Activated CD4-positive, alpha-beta T cell treated with anti-CD3 and anti-CD28 coated beads, Interleukin-2, amount 10 ng/mL, durations not matched to agents 24 days and 14 days (primary cell): ENCODE measurements around the gene PPP1R1C. TPM values are rescaled to one million over a fixed set of nuclear protein-coding genes. Genes with fewer than 3 reads are reported as not detected.

Experiments
- DNase-seq: peaks from one replicate; pipeline ENCODE4 v3.0.0; 2022
- H3K27ac Mint-ChIP-seq: one replicate; pipeline ENCODE4 v1.8.0; 2022; ENCODE audit warnings: mild to moderate bottlenecking, mixed read lengths
- H3K27me3 Mint-ChIP-seq: one replicate; pipeline ENCODE4 v1.8.0; 2022; ENCODE audit warnings: mixed read lengths
- H3K36me3 Mint-ChIP-seq: one replicate; pipeline ENCODE4 v1.8.0; 2022; ENCODE audit warnings: low read depth, mild to moderate bottlenecking, mixed read lengths
- H3K4me1 Mint-ChIP-seq: one replicate; pipeline ENCODE4 v1.8.0; 2021; ENCODE audit warnings: mixed read lengths
- H3K4me3 Mint-ChIP-seq: one replicate; pipeline ENCODE4 v1.8.0; 2022; ENCODE audit warnings: mild to moderate bottlenecking, moderate library complexity, mixed read lengths
- H3K9me3 Mint-ChIP-seq: one replicate; pipeline ENCODE4 v1.8.0; 2021; ENCODE audit warnings: mixed read lengths
- intact Hi-C: fragments of 100-400 bp; cut with micrococcal nuclease; formaldehyde crosslinking; loops from one replicate; pipeline ENCODE4 v1.15.1; 2023
- total RNA-seq: library from RNA; stranded (reverse); gene quantifications from 2 replicates; pipeline ENCODE4 v1.2.3, GENCODE V29; 2022

The PPP1R1C gene
- total RNA-seq, 1 donor from 2014 or later, result not detected

- H3K36me3 Mint-ChIP-seq, result no peaks in the 10 kb centered on the region
- no peak overlapping the region for H3K27ac Mint-ChIP-seq
- intact Hi-C loops, result no loop called here
- H3K9me3 Mint-ChIP-seq, result peaks cover 3% of the 10 kb centered on the region
- no peak for DNase-seq
- H3K4me3 Mint-ChIP-seq, result no peak overlapping the region
- H3K4me1 Mint-ChIP-seq, result no peaks in the 10 kb centered on the region
- peaks cover 3% of the 10 kb centered on the region for H3K27me3 Mint-ChIP-seq
Observed at GRCh38 chr2:181984060-181984459, 1.6 kb upstream of the PPP1R1C start.

- Mint-ChIP-seq H3K4me3 (no peak overlapping the region), H3K4me1 (no peaks in the 10 kb centered on the region), H3K9me3 (no peaks in the 10 kb centered on the region), H3K27me3 (peaks cover 5% of the 10 kb centered on the region), H3K27ac (no peak overlapping the region), H3K36me3 (no peaks in the 10 kb centered on the region)
- DNase-seq, result no peak
- intact Hi-C loops, result no loop called here
Observed at GRCh38 chr2:181984814-181985631, 630 bp upstream of the PPP1R1C start.

DNA sequence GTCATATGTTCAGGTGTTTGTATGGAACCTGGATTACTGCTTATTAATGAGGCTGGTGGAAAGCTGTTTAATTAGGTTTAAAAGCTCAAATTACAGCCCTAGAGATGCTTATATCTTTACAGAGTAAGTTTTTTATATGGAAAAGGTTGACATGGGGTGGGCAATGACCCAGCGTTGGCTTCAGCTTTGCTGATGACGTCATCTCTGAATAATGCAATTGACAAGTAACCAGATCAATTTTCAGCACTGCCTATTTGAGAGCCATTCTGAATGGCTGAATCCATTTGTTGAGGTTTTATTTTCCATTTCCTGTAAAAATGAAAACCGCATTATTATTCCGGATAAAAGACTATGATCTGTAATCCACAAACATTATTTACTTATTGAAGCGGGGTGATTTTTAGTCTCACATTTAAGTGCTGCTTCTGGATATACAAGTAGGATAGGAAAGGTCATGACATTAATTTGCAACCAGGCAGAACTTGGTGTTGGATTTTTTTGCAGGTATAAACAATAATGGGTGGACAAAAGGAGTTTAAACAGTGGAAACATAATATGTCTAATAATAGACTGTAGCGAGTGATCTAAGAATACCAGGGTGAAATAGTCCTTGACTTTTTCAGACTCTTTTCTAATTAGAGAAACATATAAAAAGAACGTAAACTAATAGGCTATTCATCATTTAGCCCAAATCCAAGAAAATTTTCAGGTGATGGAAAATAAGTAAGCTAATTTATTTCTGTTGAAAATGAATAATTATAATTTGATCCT lies 2.7 kb downstream of the PPP1R1C start:
- Mint-ChIP-seq H3K27ac (no peak overlapping the region), H3K36me3 (no peaks in the 10 kb centered on the region), H3K4me3 (no peak overlapping the region), H3K27me3 (peaks cover 11% of the 10 kb centered on the region), H3K4me1 (no peaks in the 10 kb centered on the region), H3K9me3 (no peaks in the 10 kb centered on the region)
- DNase-seq, result no peak
- intact Hi-C loops, result no loop called here

DNA sequence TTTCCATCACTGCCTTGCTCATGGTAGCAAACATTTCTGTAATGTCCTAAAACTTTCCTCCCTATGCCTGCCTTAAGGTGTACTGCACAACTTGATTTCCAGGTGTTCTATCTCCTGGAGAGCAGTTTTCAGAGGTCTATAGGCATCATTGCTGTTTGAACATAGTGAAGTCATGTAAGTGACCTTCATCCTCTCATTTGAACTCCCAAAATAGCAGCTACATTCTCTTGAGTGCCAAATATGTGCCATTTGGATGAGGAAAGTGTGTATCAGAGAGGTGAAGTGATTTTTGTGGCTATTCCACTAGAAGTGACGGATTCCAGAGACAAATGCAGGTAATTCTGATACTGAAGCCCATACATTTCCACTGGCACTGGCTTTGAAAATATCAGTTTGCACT lies 3.4 kb downstream of the PPP1R1C start:
- Mint-ChIP-seq H3K36me3 (no peaks in the 10 kb centered on the region), H3K9me3 (no peaks in the 10 kb centered on the region), H3K27ac (no peak overlapping the region), H3K27me3 (peaks cover 11% of the 10 kb centered on the region), H3K4me3 (no peak overlapping the region), H3K4me1 (no peaks in the 10 kb centered on the region)
- intact Hi-C loops, result no loop called here
- no peak for DNase-seq

DNA sequence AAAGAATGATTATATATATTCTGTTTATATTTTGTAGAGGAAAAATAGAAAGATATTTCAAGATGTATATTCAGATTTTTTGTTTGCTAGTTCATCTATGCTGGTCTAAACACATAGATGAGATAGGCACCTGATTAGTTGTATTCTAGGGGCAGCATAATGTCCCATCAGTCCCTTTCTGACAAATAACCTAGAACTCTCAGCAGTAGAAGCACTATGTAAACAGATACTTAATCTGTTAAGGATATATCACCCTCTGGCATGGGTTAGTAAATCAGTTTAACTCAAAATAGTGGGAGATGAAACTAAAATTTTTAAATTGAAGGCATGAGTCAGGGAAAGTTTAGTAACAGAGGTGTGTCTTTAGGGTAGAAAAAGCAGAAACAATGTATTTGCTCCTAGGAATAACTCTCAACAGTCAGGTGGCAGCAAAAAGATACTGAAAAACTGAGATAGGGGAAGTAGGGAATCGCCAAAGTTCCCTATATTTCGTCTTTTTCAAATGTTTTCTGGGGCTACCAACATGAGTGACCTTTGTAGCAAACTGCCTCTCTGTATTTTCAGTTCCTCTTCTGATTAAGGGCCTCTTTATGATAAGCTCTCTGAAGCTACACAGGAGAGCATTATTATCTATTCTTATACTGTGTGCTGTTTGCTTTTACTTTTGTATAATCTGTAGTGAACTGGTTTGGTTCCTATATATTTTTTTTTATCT lies 5.7 kb downstream of the PPP1R1C start:
- peaks cover 14% of the 10 kb centered on the region for H3K27me3 Mint-ChIP-seq
- no peaks in the 10 kb centered on the region for H3K4me1 Mint-ChIP-seq
- H3K27ac Mint-ChIP-seq, result no peak overlapping the region
- H3K4me3 Mint-ChIP-seq, result no peak overlapping the region
- intact Hi-C loops, result no loop called here
- no peak for DNase-seq
- H3K9me3 Mint-ChIP-seq, result no peaks in the 10 kb centered on the region
- no peaks in the 10 kb centered on the region for H3K36me3 Mint-ChIP-seq

DNA sequence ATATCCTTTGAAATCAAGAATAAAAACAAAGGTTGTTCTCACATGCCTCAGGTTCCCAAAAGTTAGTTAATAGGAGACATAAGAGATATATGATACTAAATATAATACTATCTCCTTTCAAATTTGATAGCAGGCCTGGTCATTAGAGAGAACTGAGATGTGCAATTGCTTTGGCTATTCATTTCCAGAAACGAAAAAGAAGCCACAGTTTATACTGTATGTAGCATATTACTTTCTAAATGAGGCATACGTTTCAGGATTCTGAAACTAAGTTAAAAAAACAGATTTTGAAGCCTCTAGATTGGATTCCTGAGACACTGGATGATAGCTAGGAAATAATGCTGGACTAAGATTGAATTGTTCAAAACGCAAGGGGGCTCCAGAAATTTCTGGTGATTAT lies 7.1 kb downstream of the PPP1R1C start:
- H3K27me3 Mint-ChIP-seq, result peaks cover 14% of the 10 kb centered on the region
- H3K36me3 Mint-ChIP-seq, result no peaks in the 10 kb centered on the region
- no peak for DNase-seq
- H3K4me3 Mint-ChIP-seq, result no peak overlapping the region
- no peak overlapping the region for H3K27ac Mint-ChIP-seq
- no peaks in the 10 kb centered on the region for H3K4me1 Mint-ChIP-seq
- H3K9me3 Mint-ChIP-seq, result no peaks in the 10 kb centered on the region
- intact Hi-C loops, result no loop called here

GRCh38 chr2:181995289-181995688 lies 9.6 kb downstream of the PPP1R1C start:
- Mint-ChIP-seq H3K4me1 (no peaks in the 10 kb centered on the region), H3K27me3 (peaks cover 9% of the 10 kb centered on the region), H3K27ac (no peak overlapping the region), H3K4me3 (no peak overlapping the region), H3K36me3 (no peaks in the 10 kb centered on the region), H3K9me3 (no peaks in the 10 kb centered on the region)
- intact Hi-C loops, result no loop called here
- DNase-seq, result no peak

GRCh38 chr2:181998041-181998835 lies 12.6 kb downstream of the PPP1R1C start:
- no peak for DNase-seq
- Mint-ChIP-seq H3K27me3 (peaks cover 5% of the 10 kb centered on the region), H3K27ac (no peak overlapping the region), H3K4me1 (no peaks in the 10 kb centered on the region), H3K9me3 (no peaks in the 10 kb centered on the region), H3K4me3 (no peak overlapping the region), H3K36me3 (no peaks in the 10 kb centered on the region)
- intact Hi-C loops, result no loop called here

DNA sequence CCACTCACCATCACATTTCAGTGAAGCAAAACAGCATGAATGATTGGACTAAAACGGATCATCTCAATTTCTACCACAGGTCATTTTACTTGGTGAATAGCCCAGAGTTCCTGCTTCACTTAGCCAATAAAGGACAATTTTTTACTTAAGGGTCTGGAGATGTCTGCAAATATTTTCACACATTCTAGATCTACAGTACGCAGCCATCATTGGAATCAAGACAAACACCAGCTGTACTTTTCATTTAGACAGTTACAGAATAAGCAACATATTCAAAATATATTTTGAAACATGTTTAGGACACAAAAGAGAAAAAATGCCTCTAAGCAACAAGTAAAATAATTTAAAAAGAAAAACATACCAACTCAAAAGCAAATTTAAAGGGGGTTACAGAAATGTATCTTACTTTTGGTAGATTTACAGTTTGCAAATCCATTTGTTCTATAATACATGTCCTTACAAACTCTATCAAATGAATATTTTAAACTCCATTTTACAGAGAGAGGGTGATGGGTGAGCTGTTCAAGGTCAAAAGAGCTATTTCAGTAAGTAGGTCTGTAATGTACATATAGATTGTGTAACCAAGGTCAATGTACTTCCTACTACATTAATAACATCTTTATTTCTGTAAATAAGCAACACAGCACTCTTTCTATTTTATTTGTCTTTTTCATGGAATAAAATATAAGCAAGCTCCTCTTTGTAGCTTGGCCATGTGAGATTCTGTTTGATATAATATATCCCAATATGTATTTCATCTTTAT lies 13.4 kb downstream of the PPP1R1C start:
- Mint-ChIP-seq H3K9me3 (no peaks in the 10 kb centered on the region), H3K27ac (no peak overlapping the region), H3K36me3 (no peaks in the 10 kb centered on the region), H3K4me3 (no peak overlapping the region), H3K4me1 (no peaks in the 10 kb centered on the region), H3K27me3 (peaks cover 5% of the 10 kb centered on the region)
- no peak for DNase-seq
- intact Hi-C loops, result no loop called here

GRCh38 chr2:181999911-182000310 lies 14.3 kb downstream of the PPP1R1C start:
- Mint-ChIP-seq H3K4me1 (no peaks in the 10 kb centered on the region), H3K36me3 (no peaks in the 10 kb centered on the region), H3K27ac (no peak overlapping the region), H3K4me3 (no peak overlapping the region), H3K27me3 (peaks cover 2% of the 10 kb centered on the region), H3K9me3 (no peaks in the 10 kb centered on the region)
- DNase-seq, result no peak
- intact Hi-C loops, result no loop called here

- H3K27me3 Mint-ChIP-seq, result peaks cover 2% of the 10 kb centered on the region
- no peaks in the 10 kb centered on the region for H3K36me3 Mint-ChIP-seq
- no peak overlapping the region for H3K27ac Mint-ChIP-seq
- H3K4me3 Mint-ChIP-seq, result no peak overlapping the region
- intact Hi-C loops, result no loop called here
- H3K4me1 Mint-ChIP-seq, result no peaks in the 10 kb centered on the region
- no peak for DNase-seq
- no peaks in the 10 kb centered on the region for H3K9me3 Mint-ChIP-seq
Observed at GRCh38 chr2:182004945-182005520, 19.4 kb downstream of the PPP1R1C start.

GRCh38 chr2:182006595-182007341 lies 21.1 kb downstream of the PPP1R1C start:
- Mint-ChIP-seq H3K4me3 (no peak overlapping the region), H3K27me3 (peaks cover 2% of the 10 kb centered on the region), H3K27ac (no peak overlapping the region), H3K9me3 (no peaks in the 10 kb centered on the region), H3K36me3 (no peaks in the 10 kb centered on the region), H3K4me1 (no peaks in the 10 kb centered on the region)
- intact Hi-C loops, result no loop called here
- DNase-seq, result no peak
